Tibial artery (tissue), 4 donors: Measurements from ENCODE around the gene CDC7.

ENCODE experiments used
- DNase-seq, 2 donors: peaks; one replicate each; pipeline ENCODE4 v3.0.0-alpha.2; 2019
- H3K27ac ChIP-seq, 2 donors: fragments of 200-600 bp; sonication (generic) in 1 of 2; 1 replicate in 1 of 2; 2 replicates in 1 of 2; pipeline ENCODE4 v1.5.1; 2018 to 2019; ENCODE audit warnings: mild to moderate bottlenecking in 1 of 2
- H3K27me3 ChIP-seq, 2 donors: fragments of 200-600 bp; sonication (generic) in 1 of 2; one replicate each; pipeline versions ENCODE4 v1.5.1 to v1.6.0; 2016 to 2019
- H3K36me3 ChIP-seq, 3 donors: fragments of 200-600 bp; sonication (generic) in 2 of 3; one replicate each; pipeline ENCODE4 v1.5.1; 2016 to 2019; ENCODE audit warnings: mild to moderate bottlenecking in 2 of 3
- H3K4me1 ChIP-seq, 4 donors: fragments of 200-600 bp; sonication (generic) in 2 of 4; 1 replicate in 3 of 4; 2 replicates in 1 of 4; pipeline ENCODE4 v1.5.1; 2016 to 2019
- H3K4me3 ChIP-seq, 2 donors: fragments of 200-600 bp; sonication (generic) in 1 of 2; 1 replicate in 1 of 2; 2 replicates in 1 of 2; pipeline ENCODE4 v1.5.1; 2018 to 2019; ENCODE audit warnings: mild to moderate bottlenecking in 2 of 2
- H3K9me3 ChIP-seq, 3 donors: fragments of 200-600 bp; sonication (generic) in 1 of 3; one replicate each; pipeline ENCODE4 v1.5.1; 2016 to 2019
- intact Hi-C: fragments of 100-400 bp; cut with DNase I; formaldehyde crosslinking; loops from one replicate; pipeline ENCODE4 v1.15.0; 2023; ENCODE audit warnings: low total_unique reads
- TF ChIP-seq, protein P1 (sequence below), 2 experiments: fragments of 200-600 bp in 1 of 2; fragments of 450-650 bp in 1 of 2; IDR thresholded peaks; one replicate each; pipeline ENCODE4 v1.5.1; 2017 to 2019; ENCODE audit warnings: antibody characterized with exemption in 2 of 2, mild to moderate bottlenecking in 1 of 2, moderate library complexity in 1 of 2

CDC7 gene

DNA sequence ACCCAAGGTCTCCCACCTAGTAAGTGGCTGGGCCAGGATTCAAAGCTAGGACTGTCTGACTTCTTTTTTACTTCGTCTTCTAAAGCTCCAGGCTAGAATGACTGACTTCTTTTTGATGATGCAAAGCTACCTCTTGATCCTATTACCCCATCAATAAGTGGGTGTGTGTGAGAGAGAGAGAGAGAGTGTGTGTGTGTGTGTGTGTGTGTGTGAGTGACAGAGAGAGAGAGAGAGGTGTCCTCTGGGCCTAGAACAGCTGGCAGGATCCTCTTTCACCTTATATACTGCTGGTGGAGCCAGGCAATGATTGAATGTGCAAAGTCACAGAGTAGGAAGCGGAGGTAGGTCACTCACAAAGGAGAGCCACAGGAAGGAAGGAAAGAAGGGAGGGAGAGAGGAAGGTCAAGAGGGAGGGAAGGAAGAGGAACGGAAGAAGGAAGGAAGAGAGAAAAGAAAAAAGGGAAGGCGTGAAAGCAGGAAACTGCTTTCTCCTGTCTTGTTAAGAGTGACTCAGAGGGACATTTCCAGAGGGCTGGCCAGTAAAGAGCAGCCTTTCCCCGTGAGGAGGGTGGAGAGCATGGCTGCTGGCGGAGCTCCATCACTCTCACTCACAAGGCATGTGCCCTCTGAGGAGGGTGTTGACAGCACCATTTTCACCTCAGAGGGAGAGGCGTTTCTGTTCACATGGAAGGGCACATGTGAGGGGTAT is 68.9 kb downstream of the CDC7 start:
- Histone ChIP-seq H3K4me3 (no peak overlapping the region), H3K27ac (peak overlapping the region; percentile 45 to 62), H3K9me3 (no peaks in the 10 kb centered on the region), H3K36me3 (no peaks in the 10 kb centered on the region), H3K27me3 (no peaks in the 10 kb centered on the region), H3K4me1 (peaks cover 0 to 31% (median 13%) of the 10 kb centered on the region in 4 donors)
- TF ChIP-seq, protein P1, sequence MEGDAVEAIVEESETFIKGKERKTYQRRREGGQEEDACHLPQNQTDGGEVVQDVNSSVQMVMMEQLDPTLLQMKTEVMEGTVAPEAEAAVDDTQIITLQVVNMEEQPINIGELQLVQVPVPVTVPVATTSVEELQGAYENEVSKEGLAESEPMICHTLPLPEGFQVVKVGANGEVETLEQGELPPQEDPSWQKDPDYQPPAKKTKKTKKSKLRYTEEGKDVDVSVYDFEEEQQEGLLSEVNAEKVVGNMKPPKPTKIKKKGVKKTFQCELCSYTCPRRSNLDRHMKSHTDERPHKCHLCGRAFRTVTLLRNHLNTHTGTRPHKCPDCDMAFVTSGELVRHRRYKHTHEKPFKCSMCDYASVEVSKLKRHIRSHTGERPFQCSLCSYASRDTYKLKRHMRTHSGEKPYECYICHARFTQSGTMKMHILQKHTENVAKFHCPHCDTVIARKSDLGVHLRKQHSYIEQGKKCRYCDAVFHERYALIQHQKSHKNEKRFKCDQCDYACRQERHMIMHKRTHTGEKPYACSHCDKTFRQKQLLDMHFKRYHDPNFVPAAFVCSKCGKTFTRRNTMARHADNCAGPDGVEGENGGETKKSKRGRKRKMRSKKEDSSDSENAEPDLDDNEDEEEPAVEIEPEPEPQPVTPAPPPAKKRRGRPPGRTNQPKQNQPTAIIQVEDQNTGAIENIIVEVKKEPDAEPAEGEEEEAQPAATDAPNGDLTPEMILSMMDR (IDR thresholded peaks at IDR 0.05): no peak
- DNase-seq: peak; percentile 94 to 95
- intact Hi-C loops: no loop called here

GRCh38 chr1:91570120-91570448 is 69.4 kb downstream of the CDC7 start:
- no peaks in the 10 kb centered on the region for H3K9me3 ChIP-seq
- TF ChIP-seq, protein P1 (IDR thresholded peaks at IDR 0.05): no peak
- H3K36me3 ChIP-seq: no peaks in the 10 kb centered on the region
- H3K27me3 ChIP-seq: no peaks in the 10 kb centered on the region
- no peak overlapping the region for H3K4me3 ChIP-seq
- H3K27ac ChIP-seq: peak overlapping the region; percentile 45 to 62
- DNase-seq: no peak
- peaks cover 0 to 31% (median 13%) of the 10 kb centered on the region in 4 donors for H3K4me1 ChIP-seq
- intact Hi-C loops: no loop called here

- H3K9me3 ChIP-seq: no peaks in the 10 kb centered on the region
- TF ChIP-seq, protein P1 (IDR thresholded peaks at IDR 0.05): no peak
- H3K27ac ChIP-seq: no peak overlapping the region
Observed at GRCh38 chr1:91572044-91572443, 71.4 kb downstream of the CDC7 start.

More at GRCh38 chr1:91572044-91572443, 71.4 kb downstream of the CDC7 start:
- peaks cover 0 to 31% (median 13%) of the 10 kb centered on the region in 4 donors for H3K4me1 ChIP-seq
- peak; percentile 60 to 71 for DNase-seq
- no peaks in the 10 kb centered on the region for H3K27me3 ChIP-seq
- intact Hi-C loops: no loop called here
- H3K36me3 ChIP-seq: no peaks in the 10 kb centered on the region
- H3K4me3 ChIP-seq: no peak overlapping the region
